Regular cardiac myocyte (primary cell): Measurements from ENCODE around the gene COL6A1. TPM values are rescaled to one million over a fixed set of nuclear protein-coding genes. Genes with fewer than 3 reads are reported as not detected.

ENCODE experiments used
- total RNA-seq: library from RNA; depleted of rRNA; stranded (reverse); fragments of >200 nt; gene quantifications from 2 replicates; pipeline ENCODE4 v1.2.3, GENCODE V29; 2014

Gene COL6A1
- total RNA-seq, result 809 and 1,625 TPM in 2 replicates

GRCh38 chr21:45981151-45982091, at the start of gene COL6A1:
TSS of gene COL6A1 (plus strand) at chr21:45981770. CDS start at chr21:45981851, 81 bp downstream.

Other genes with a start within 250 kb of the COL6A1 start
- gene COL6A2, start 116.3 kb downstream of the COL6A1 start, total RNA-seq, result 673 and 1,285 TPM in 2 replicates
- gene FTCD, start 173.8 kb downstream of the COL6A1 start, total RNA-seq, result 0.19 and 0.28 TPM in 2 replicates
- 2.8 and 3.8 TPM in 2 replicates for gene SPATC1L, start 202.7 kb downstream of the COL6A1 start, total RNA-seq
- gene LSS, start 247.0 kb downstream of the COL6A1 start, total RNA-seq, result 41.6 and 58.9 TPM in 2 replicates